Psoas muscle (tissue), 8 donors: Measurements from ENCODE around the gene TSPY9. TPM values are rescaled to one million over a fixed set of nuclear protein-coding genes. Genes with fewer than 3 reads are reported as not detected.
"Not testable (repeated sequence)": the region's sequence is repeated elsewhere in the genome, so short reads cannot be mapped to it uniquely, and the experiment has no call there.

Experiments
- ATAC-seq, 4 donors: fragments of 200-7000 bp; cut with Tn5 transposase; one replicate each; pipeline ENCODE4 v1.9.1; 2020; ENCODE audit warnings: moderate library complexity in 3 of 4, mild to moderate bottlenecking in 2 of 4
- DNase-seq, 2 donors: peaks; one replicate each; pipeline ENCODE4 v3.0.0-alpha.2; 2020
- H3K27ac ChIP-seq: fragments of 200-600 bp; one replicate; pipeline ENCODE4 v1.8.0; 2022
- H3K27me3 ChIP-seq, 3 donors: fragments of 200-600 bp in 1 of 3; one replicate each; pipeline versions ENCODE4 v1.6.1 to v1.8.0; 2013 to 2022; ENCODE audit warnings: low read length in 2 of 3, mild to moderate bottlenecking in 2 of 3, moderate library complexity in 1 of 3; ENCODE audit not compliant: insufficient read depth in 3 of 3
- H3K36me3 ChIP-seq, 2 donors: fragments of 200-600 bp in 1 of 2; one replicate each; pipeline versions ENCODE4 v1.6.1 to v1.8.0; 2013 to 2022; ENCODE audit warnings: low read depth in 1 of 2, mild to moderate bottlenecking in 1 of 2, moderate library complexity in 1 of 2; ENCODE audit not compliant: insufficient read depth in 1 of 2
- H3K4me1 ChIP-seq: fragments of 200-600 bp; one replicate; pipeline ENCODE4 v1.8.0; 2022
- H3K4me3 ChIP-seq: fragments of 200-600 bp; one replicate; pipeline ENCODE4 v1.8.0; 2022; ENCODE audit warnings: mild to moderate bottlenecking
- H3K9me3 ChIP-seq: fragments of 200-600 bp; one replicate; pipeline ENCODE4 v1.8.0; 2022
- WGBS, 3 donors: extraction: QIAGEN DNeasy Blood & Tissue Kit; methylation state at CpG; one replicate each; pipeline versions ENCODE4 v1.1.6 to v1.1.7; 2013; 5-methylcytosine and 5-hydroxymethylcytosine counted together
- intact Hi-C, 2 donors: fragments of 100-400 bp; cut with DNase I; formaldehyde crosslinking; loops; one replicate each; pipeline versions ENCODE4 v1.11.0 to v1.14.2; 2022
- long read RNA-seq, 2 donors: library from polyadenylated mRNA; unstranded; transcript quantifications; one replicate each; pipeline ENCODE4 v2.0.0, GENCODE V29; 2021
- polyA plus RNA-seq, 3 donors: library from polyadenylated mRNA; stranded (reverse); fragments of 200-250 nt; gene quantifications; one replicate each; pipeline ENCODE4 v1.2.3, GENCODE V29; 2013
- total RNA-seq, 4 donors: library from RNA; stranded (reverse); fragmentation: NEBNext Ultra II Directional in 2 of 4; extraction: Animal tissue kit (Norgen Biotek cat#: 25700) in 2 of 4; gene quantifications; one replicate each; pipeline versions ENCODE4 v1.2.1 to v1.2.4, GENCODE V29; 2021 to 2023
- donor health status: healthy with polysubstance abuse.
- donor health status: DM: no; HTN: no; CAD: no; lungs with moderate emphysema.
- donor health status: Bipolar disorder and iron deficiency.
- donor health status: healthy.
- donor health status: DM: yes; HTN: yes; CAD: no.
- donor health status: DM: no; HTN: no; CAD: no.
- donor health status: DM: no; HTN: no; CAD: no.
- donor health status: DM: yes; HTN: yes; CAD: no.

The TSPY9 gene
- total RNA-seq (not detected), polyA plus RNA-seq (not detected)
- long read RNA-seq, donor 1 = 0 reads
- long read RNA-seq, donor 2 = 0 reads

GRCh38 chrY:9486967-9487366 is at the start of gene TSPY9:
TSPY9 (plus strand) TSS chrY:9487267; CDS start chrY:9487313, 46 bp downstream.
- intact Hi-C loops, H3K4me3 ChIP-seq, H3K36me3 ChIP-seq, H3K9me3 ChIP-seq, DNase-seq, H3K27ac ChIP-seq, H3K27me3 ChIP-seq, ATAC-seq, H3K4me1 ChIP-seq: not testable (repeated sequence)
- no CpG with 5 or more reads among the region's 26 CpGs for WGBS, 3 donors

GRCh38 chrY:9466655-9467054 is 20.4 kb upstream of the TSPY9 start, which contains the start of gene TSPY1:
TSPY1 (plus strand) TSS chrY:9466955; CDS start chrY:9467001, 46 bp downstream.
- ATAC-seq, H3K36me3 ChIP-seq, intact Hi-C loops, DNase-seq, H3K4me3 ChIP-seq, H3K4me1 ChIP-seq, H3K9me3 ChIP-seq, H3K27me3 ChIP-seq, H3K27ac ChIP-seq: not testable (repeated sequence)
- 92% methylated on average over 11 of the region's 25 CpGs; no CpG with 5 or more reads in 2 of the 3 donors for WGBS, 3 donors

- ATAC-seq, H3K9me3 ChIP-seq, intact Hi-C loops, H3K27ac ChIP-seq, H3K36me3 ChIP-seq, DNase-seq, H3K4me1 ChIP-seq, H3K27me3 ChIP-seq, H3K4me3 ChIP-seq: not testable (repeated sequence)
- 65 to 66% methylated on average over 2 of the region's 6 CpGs; no CpG with 5 or more reads in 1 of the 3 donors for WGBS, 3 donors
Measured at GRCh38 chrY:9504396-9504795, 17.3 kb downstream of the TSPY9 start.

GRCh38 chrY:9516287-9516686 is 29.2 kb downstream of the TSPY9 start:
- H3K27ac ChIP-seq, H3K9me3 ChIP-seq, H3K4me3 ChIP-seq, ATAC-seq, H3K27me3 ChIP-seq, H3K36me3 ChIP-seq, intact Hi-C loops, DNase-seq, H3K4me1 ChIP-seq: not testable (repeated sequence)
- WGBS, 3 donors = 77 to 81% methylated on average over 6 to 7 of the region's 12 CpGs; no CpG with 5 or more reads in 1 of the 3 donors

- H3K36me3 ChIP-seq, H3K27ac ChIP-seq, H3K27me3 ChIP-seq, DNase-seq, ATAC-seq, intact Hi-C loops, H3K4me3 ChIP-seq, H3K4me1 ChIP-seq, H3K9me3 ChIP-seq: not testable (repeated sequence)
- no CpG with 5 or more reads among the region's 26 CpGs for WGBS, 3 donors
Measured at GRCh38 chrY:9527580-9527979, 40.5 kb downstream of the TSPY9 start, which contains the start of gene TSPY10. TSPY10 (plus strand) TSS chrY:9527880; CDS start chrY:9527926, 46 bp downstream.

Other genes starting within 250 kb of the TSPY9 start
- gene TSPY4, start 149.8 kb upstream of the TSPY9 start, total RNA-seq = not detected
- not detected for gene TSPY4, start 149.8 kb upstream of the TSPY9 start, polyA plus RNA-seq
- not detected for gene TSPY8, start 129.5 kb upstream of the TSPY9 start, total RNA-seq
- not detected for gene TSPY8, start 129.5 kb upstream of the TSPY9 start, polyA plus RNA-seq
- gene TSPY3, start 88.8 kb upstream of the TSPY9 start, total RNA-seq = not detected
- gene TSPY3, start 88.8 kb upstream of the TSPY9 start, polyA plus RNA-seq = not detected
- gene TSPY1, start 20.3 kb upstream of the TSPY9 start, total RNA-seq = not detected
- gene TSPY1, start 20.3 kb upstream of the TSPY9 start, polyA plus RNA-seq = not detected
- not detected for gene TSPY10, start 40.6 kb downstream of the TSPY9 start, total RNA-seq
- not detected for gene TSPY10, start 40.6 kb downstream of the TSPY9 start, polyA plus RNA-seq